Hypothalamus (tissue), 51 donors: ENCODE data around the gene MKNK1.

ENCODE experiments used
- DNase-seq, 51 donors: peaks; one replicate each; lab custom pipeline; 2025; lab: John Stamatoyannopoulos, UW

MKNK1 gene

DNA sequence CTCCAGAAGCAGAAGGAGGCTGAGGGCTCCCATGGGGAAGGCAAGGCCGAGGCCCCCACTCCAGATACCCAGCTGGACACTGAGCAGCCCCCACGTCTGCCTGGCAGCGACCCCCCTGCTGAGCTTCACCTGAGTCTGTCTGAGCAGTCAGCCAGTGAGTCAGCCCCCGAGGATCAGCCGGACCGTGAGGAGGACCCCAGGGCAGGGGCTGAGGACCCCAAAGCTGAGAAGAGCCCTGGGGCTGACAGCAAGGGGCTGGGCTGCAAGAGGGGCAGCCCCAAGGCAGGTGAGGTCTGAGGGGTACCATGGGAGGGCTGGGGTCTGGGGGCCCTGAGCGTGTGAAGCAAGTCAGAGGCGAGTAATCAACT lies 93.1 kb downstream of the MKNK1 start:
- no peak for DNase-seq

DNA sequence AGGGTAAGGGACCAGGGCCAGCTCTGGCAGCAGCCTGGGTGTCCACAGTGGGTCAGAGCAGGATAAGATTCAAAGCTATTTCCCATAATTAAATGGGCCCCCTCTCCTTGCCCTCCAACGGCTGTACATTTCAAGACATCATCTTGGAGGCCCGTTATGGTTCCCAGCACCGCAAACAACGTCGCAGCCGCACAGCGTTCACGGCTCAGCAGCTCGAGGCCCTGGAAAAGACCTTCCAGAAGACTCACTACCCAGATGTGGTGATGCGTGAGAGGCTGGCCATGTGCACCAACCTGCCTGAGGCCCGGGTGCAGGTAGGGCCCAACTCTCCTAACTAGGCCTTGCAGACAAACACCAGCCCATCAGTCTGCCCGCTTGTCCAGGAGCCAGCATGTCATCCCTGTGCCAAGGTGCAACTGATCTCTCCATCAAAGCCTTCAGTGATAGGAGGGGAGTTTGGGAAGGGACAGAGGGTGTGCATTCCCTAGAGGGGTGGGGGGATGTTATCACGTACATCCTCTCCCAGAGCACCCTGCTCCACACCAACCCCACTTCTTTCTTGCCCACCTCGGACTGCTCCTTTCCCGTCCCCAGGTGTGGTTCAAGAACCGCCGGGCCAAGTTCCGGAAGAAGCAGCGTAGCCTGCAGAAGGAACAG lies 93.6 kb downstream of the MKNK1 start:
- no peak for DNase-seq

DNA sequence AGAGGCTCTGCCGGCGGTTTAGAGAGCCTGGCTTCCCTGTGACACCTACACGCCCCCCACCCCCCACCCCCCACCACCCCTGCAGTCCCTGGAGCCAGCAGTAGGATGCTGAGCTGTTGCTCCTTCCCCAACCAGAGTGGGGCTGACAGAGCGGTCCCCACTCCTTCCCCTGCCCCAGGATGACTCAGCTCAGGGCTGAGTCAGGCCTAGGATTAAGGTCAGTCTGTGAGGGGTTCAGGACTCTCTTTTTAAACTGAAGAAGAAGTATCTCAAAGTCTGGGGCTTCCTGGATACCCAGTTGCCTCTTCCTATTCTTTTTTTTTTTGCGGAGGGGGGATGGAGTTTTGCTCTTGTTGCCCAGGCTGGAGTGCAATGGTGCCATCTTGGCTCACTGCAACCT lies 95.3 kb downstream of the MKNK1 start:
- DNase-seq, result no peak
